GM19043 (cell line): ENCODE results near the gene KCNJ9.
A peak's percentile ranks its signal among the peaks of the same experiment; 100 is the strongest.

Source experiments
- ATAC-seq: cut with Tn5 transposase; IDR thresholded peaks from one replicate; pipeline ENCODE4 v1.9.1; 2021; ENCODE audit warnings: low read depth; ENCODE audit not compliant: unreplicated experiment

KCNJ9 gene

DNA sequence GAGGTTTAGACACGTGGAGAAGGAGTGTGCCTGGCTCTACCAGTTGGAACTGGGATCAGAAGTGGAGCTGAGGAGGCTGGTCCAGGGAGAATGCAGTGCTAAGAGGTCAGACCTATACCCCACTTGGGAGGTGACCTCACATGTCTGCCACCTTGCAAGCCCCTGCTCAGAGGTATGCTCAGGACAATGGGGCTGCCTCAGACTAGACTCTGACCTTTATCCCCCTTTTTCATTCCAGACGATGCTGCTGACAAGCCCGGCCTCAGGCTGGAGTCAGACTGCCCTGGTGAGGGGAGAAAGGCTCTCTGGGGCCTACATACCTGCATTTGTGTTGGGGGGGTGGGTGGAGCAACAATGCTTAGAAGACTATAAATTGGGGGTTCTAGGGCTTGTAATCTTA is 16.6 kb upstream of the KCNJ9 start:
- no peak for ATAC-seq

DNA sequence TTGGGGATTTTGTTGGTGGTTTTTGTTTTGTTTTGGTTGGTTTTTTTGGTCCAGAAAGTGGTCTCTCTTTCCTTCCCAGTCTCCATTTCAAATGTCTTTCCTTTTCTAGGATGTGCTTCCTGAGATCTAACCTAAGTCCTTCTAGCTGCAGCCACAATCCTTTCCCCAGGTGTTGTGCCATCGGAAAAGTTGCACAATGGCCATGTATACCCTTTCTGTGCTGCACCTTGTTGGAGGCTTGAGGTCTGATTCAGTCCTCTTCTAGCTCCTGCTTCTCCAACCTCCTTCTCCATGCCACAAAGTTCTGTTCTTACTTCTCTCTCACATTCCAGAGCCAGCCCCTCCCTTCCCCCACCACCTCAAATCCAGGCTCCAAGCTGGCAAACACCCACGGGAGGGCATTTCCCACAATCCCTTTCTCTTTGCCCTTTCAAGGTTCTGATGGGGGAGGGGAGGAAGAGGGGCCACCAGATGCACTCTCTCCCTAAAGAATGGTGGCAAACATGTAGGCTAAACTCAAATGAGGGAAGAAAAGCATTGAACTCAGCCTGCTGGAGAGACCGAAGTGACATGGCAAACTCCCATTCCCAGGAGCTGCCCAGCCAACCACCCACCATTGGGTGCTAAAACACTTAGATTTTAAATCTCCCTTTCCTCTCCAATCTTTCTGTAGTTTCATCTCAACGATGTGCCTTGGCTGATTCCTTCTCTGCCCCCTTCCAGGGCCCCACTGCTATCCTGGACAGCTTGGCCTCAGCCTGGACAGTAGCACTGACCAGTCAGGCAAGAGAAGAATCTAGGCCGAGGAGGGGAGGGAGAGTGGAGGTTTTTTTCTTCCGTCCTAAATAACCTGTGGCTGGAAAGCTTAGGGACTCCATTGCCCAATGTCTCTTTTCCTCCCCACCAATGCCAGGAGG is 14.3 kb upstream of the KCNJ9 start:
- no peak for ATAC-seq

DNA sequence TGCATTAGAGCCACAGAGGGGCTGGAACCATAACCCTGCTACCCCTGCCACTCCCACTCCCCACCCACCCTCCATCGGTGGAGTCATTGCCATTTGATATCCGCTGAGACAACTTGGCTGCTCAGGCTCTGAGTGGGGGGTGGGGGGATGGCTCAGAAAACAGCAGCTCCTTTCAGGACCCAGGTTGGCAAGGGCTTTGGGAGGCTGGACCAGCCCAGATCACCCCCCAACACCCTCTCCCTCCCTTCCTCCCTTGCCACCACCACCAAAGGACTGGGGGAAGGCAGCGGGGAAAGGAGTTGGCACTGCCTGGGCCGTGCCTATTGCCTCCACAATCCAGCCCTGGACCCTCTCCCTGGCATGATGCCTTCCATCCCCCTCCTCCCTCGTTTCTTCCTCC is 13.1 kb upstream of the KCNJ9 start:
- no peak for ATAC-seq

DNA sequence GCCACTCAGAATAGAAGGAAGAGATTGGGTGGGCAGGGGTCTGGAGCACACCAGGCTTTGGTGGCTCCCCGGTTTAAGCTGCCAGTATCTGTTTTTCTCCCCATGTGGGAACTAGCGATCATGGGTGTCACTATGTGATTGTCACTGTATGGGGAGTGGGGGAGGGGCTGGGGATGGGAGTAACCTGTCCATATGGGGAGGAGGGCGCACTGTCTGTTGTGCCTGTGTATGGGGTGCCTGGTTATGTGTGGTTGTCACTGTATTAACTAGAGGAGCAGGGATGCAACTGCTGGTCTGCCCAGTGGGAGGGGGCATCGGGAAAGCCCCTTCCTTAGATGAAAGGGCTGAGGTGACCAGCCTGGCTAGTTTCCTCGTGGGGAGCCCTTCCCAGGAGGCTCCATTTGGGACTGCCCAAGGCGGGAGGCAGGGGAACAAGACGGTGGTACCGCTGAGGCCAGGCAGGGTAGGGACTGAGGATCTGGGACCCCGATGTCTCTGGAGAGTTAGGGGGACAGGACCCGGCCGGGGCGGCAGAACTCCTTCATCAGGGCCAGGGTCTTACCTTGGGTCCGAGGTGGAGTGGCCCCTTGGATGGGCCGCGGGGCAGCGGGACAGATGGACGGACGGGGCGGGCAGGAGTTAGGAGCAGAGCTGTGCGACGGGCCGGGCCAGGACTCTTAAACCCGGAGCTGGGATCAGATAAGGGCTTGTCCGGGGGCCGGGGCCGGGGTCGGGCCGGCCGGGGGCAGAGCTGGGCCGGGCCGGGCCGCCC is 11.7 kb upstream of the KCNJ9 start, which contains the start of gene KCNJ10:
Gene KCNJ10 (minus strand): TSS at position 701 of the 772 bp plus-strand sequence. CDS start 27,628 bp downstream, outside the sequence.
- no peak for ATAC-seq

DNA sequence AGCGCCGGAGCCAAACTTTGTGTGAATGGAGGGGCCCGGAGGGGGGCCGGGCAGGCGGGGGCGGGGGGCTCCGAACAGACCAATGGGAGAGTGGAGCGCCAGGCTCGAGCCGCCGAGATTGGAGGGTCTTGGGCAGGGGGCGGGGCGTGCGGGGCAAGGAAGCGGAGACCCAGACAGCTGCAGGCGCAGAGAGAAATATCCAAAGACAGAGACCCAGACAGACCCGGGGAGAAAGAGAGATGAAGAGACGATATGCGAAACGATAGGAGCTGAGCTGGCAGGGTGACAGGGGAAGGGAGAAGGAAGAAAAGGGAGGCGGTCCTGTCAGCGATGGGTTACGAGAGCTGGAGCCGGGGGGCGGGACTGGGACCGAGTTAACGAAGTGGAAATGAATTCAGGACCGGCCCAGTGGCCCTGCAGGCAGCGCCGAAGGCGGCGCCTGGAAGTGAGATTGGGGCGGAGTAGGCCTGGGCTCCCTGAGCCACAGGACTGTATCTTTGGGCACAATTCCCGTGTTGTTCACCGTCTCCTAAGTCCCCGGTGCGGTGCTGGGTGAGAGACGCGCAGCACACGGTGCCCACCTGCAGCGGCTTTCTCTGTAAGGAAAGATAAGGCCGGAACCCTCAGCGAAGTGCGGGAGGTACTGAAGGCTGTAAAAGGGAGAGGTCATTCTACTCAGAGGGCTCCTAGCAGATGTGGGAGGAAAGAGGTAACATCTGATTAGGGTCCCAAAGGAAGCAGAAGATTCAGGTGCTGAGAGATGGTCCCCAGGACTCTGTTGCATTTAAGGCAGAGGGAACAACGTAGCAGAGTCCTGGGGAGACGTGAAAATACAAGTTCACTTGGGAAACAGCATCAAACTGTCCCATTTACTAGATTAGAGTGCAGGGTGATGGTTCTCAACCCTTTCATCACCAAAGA is 10.8 kb upstream of the KCNJ9 start:
- ATAC-seq, result no peak

DNA sequence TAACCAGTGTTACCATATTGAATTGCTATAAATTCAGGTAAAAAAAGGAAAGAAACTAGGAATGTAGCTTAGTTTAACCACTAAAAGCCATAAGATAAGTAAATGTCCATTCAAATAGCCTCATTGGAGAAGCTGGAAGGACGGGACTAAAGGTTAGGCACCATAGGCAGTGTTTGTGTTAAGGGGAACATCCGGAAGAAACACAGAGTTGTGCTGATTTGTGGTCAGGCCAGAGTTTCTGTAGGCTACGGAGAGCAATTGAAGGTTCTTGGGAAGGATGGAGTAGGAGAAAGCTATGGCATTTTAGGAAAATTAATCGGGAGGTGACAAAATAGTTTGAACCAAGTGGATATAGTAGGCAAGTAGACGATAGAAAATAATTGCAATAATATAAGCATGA is 10.0 kb upstream of the KCNJ9 start:
- no peak for ATAC-seq

DNA sequence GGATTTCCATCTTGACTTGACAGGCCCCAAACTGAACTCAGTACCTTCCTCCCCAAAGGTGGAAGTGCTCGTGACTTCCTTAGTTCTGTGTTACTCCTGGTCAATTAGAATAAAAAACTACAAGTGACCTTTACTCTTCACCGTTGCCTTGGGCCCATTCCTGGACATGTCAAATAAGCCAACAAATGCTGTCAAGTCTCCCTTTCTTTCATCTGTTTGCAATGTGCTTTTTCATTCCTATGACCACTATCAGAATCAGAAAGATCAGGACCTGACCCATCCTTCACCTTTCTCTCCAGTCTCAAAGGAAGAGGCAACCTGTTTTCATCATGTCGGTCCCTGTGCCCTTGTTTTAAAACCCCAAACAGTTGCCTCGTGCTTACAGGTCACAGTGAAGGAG is 6.5 kb upstream of the KCNJ9 start:
- ATAC-seq, result no peak

DNA sequence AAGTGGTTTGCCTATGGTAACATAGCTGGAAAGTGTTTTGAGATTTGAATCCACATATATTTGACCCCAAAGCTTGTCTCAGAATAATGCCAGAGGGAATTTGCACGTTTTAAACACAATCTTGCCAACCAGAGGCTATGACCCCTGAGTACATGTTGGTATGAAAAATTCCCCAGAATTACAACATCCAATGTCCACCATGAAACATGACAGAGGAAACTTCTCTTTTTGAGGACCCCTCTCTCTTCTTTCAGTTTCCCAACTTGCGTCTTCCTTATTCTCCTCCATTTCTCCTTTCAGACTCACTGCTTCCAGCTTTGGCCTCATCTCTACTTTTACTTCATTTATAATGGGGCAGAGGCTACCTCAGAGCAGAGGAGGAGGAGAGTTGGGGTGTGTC is 5.5 kb upstream of the KCNJ9 start:
- ATAC-seq, result no peak

DNA sequence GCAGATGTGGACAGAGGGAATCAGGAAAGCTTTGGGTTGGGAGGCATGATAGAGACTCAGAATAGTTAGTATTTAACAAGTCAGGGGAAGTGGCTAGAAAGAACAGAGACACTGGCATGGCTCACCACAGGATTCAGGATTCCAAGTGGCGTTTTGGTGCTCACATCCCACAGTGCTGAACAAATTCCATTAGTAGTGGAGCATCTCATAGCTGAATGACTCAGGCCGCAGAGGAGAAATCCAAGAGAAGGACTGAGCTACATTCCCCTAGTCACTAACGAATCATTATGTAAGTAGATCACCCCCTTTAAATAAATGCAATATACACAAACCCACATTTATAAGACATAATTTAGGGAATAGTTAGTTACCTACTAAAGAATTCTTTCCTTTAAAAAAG is 5.0 kb upstream of the KCNJ9 start:
- no peak for ATAC-seq

DNA sequence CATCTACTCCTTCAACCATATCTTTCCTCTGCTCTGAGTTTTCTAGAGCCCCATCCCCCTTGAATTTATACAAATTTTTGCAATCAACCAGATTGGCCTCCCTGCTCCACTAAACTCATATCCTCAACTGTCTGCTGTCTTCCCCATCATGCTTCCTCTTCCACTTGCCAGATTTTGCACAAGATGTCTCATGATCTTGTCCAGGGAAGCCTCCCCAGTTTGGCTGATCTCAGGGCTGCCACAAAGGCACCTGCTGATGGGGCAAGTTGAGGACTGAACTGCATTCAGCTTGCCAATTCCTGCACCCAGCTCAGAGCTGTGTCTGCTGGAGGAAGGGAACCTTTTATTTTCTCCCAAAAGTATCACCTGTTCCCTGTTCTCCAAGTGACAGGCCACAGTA is 3.9 kb upstream of the KCNJ9 start:
- no peak for ATAC-seq

DNA sequence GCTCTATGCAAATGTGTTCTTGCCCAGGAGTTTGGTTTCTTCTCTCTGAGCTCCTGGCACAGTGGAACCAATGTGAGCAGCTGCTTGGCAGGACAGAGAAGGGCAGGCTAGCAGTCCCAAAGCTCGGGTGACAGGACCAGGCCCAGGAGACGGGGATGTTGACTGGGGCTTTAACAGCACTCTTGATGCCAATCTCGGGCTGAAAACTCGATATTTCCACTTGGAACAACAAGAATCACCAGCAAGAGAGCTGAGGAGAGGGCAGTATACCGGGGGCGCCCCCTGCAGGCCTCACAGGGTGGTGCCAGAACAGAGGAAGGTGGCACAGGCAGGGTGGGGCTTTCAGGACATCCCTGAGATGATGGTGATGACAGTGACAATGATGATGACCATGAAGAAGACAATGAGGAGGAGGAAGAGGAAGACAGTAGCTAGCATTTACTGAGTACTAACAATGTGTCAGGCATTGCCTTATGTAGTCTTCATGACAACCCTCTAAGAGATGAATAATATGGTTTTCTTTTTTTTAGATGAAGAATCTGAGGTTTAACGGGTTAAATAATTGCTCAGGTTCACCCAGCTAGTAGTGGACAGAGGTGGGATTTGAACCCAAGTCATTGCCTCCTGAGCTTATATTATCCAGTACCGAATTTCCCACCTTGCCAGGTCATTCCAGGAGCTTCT is 2.7 kb upstream of the KCNJ9 start:
- no peak for ATAC-seq

DNA sequence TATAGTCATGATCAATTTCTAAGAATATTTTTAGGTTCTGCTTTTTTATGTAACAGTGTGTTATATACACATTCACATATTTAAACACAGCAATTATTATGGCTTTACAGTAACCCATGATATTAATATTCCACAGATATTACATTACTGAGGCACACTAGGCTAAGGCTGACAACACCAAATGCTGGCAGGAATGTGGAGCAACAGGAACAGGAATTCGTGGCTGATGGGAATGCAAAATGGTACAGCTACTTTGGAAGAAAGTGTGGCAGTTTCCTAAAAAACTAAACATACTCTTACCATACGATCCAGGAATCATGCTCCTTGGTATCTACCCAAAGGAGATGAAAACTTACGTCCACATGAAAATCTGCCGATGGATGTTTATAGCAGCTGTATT is 1.9 kb upstream of the KCNJ9 start:
- no peak for ATAC-seq

DNA sequence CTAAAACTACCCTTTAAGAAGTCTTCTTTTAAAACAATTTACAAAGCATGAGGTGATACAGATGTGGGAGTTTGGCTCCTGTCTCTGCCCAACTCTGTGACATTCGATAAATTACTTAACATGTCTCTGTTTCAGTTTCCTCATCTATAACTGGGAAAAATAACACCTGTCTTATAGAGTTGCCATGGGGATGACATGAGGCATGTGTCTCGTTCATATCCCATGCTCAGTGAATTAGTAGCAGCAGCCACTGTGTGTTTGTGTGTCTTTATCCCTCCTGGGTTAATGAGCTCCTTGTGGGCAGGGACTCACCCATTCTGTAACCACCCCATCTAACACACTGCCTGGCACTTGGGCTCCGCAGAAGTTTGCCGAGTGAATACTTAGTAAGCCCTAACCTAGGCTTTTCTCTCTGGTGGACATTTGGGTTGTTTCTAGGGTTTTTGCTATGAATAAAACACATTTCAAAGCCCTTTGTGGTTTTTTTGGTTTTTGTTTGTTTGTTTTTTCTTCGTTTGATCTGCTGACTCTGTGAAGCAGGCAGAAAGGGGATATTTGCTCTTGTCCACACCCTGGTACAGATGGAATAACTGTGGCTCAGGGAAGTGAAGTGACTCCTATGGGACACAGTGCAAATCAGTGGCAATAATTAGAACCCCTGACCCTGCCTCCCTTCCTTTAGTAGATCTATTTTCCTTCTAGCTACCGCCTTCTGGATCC is 797 bp upstream of the KCNJ9 start:
- no peak for ATAC-seq

DNA sequence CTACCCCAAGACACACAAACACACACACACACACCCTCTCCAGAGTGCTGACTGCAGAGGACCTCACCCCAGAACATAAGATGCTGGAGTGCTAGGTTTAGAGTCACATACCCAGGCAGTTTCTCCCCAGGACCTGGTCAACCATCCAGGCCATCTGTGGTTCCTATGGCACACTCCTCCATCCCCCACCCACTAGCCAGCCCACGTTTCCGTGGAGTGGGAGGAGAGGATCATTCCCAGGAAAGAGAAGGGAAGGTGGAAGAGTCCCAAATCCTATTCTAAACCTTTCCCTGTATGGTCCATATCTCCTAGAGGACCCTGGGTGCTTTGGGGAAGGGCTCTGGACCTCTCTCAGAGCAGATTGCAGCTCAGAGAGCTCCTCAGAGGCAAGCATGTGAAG is 1.1 kb downstream of the KCNJ9 start:
- ATAC-seq, result no peak

DNA sequence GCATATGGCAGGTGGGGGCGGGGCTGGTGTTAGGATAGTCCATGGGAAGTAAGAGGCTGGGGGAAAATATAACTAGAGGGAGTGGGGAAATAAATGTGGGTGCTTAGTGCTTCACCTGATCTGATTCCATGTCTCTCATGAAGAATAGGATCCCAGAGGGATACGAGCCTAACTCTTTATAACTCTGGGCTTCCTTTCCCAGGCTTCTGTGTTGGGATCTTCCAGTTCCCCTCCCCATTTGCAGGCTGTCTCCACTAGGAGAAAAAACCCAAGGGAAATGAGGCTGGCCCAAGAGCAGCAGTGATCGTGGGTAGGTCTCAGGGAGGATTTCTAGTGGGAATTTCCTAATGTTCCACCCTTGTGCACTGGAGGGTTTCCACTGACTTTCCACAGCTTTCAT is 1.6 kb downstream of the KCNJ9 start:
- ATAC-seq, result no peak

DNA sequence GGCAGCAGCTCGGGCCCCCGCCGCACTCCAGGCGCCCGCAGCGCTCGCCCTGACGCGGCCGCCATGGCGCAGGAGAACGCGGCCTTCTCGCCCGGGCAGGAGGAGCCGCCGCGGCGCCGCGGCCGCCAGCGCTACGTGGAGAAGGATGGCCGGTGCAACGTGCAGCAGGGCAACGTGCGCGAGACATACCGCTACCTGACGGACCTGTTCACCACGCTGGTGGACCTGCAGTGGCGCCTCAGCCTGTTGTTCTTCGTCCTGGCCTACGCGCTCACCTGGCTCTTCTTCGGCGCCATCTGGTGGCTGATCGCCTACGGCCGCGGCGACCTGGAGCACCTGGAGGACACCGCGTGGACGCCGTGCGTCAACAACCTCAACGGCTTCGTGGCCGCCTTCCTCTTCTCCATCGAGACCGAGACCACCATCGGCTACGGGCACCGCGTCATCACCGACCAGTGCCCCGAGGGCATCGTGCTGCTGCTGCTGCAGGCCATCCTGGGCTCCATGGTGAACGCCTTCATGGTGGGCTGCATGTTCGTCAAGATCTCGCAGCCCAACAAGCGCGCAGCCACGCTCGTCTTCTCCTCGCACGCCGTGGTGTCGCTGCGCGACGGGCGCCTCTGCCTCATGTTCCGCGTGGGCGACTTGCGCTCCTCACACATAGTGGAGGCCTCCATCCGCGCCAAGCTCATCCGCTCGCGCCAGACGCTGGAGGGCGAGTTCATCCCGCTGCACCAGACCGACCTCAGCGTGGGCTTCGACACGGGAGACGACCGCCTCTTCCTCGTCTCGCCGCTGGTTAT is 2.8 kb downstream of the KCNJ9 start:
- ATAC-seq, result peak; percentile 81

DNA sequence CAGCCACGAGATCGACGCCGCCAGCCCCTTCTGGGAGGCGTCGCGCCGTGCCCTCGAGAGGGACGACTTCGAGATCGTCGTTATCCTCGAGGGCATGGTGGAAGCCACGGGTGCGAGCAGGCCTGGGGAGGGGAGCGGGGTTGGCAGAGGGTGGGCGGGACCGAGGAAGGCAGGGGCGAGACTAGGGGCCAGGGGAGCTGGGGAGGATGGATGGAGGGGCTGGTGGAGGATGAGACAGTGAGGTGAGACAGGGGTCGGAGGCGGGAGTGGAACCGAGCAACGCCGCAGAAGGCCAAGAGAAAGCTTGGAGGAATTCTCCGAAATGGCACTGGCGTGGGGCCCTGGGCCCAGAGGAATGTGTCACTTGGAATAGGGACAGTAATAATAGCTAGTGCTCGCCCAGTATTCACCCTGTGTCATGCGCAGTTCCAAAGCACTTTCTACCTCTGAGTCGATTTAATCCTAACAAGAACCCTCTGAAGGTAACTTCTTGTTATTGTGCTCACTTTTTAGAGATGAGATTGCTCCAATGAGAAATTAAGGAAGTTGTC is 3.5 kb downstream of the KCNJ9 start:
- ATAC-seq, result no peak

DNA sequence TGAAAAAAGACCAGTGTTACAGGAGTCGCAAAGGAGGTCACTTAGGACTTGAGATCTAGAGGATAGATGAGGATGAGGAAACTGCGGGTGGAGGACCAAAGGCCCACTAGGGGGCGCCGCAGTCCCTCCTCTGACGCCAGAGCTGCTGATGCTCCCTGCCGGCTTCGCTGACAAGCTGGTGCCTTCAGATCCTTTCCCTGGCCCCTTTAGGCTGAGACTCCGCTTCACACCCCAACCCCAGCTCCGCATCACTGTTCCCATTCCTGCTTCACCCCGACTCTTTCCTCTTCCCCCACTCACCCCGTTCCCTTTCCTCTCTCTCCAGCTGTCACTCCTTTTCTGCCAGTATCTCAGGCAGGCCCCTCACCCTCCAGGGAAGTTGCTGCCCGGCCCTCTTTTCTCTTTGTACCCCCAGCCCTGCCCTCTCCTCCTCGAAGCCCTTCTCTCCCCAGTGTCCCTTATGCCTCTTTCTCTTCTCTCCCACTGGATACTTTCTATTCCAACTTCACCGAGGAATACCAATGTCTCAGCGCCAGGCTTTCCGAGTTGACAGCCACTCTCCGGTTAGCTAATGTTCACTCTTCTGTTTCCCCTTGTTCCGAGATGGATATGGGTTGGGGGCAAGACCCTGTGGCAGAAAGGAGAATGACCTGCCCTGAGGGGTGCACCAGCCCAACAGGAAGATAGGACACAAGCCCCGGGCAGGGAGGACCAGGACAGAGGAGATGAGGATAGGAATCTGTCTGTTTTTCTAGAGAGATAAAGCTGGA is 4.5 kb downstream of the KCNJ9 start:
- ATAC-seq, result peak; percentile 48
